Prostate gland (tissue), 2 donors: ENCODE measurements around the gene CTNNBL1. TPM values are rescaled to one million over a fixed set of nuclear protein-coding genes. Genes with fewer than 3 reads are reported as not detected.
"Not testable (repeated sequence)": the region's sequence is repeated elsewhere in the genome, so short reads cannot be mapped to it uniquely, and the experiment has no call there.

Experiments
- DNase-seq: peaks from one replicate; pipeline ENCODE4 v3.0.0-alpha.2; 2019; ENCODE audit warnings: low spot score
- H3K27ac ChIP-seq, 2 donors: fragments of 200-600 bp; sonication (generic); 2 replicates each; pipeline ENCODE4 v1.5.1; 2017 to 2019
- H3K27me3 ChIP-seq: fragments of 200-600 bp; sonication (generic); replicated peaks from 2 replicates; pipeline ENCODE4 v1.5.1; 2019; ENCODE audit not compliant: insufficient read depth
- H3K36me3 ChIP-seq, 2 donors: fragments of 200-600 bp; sonication (generic); 1 replicate in 1 of 2; 2 replicates in 1 of 2; pipeline versions ENCODE4 v1.5.1 to v1.8.1; 2017 to 2019
- H3K4me1 ChIP-seq: fragments of 200-600 bp; sonication (generic); replicated peaks from 2 replicates; pipeline ENCODE4 v1.5.1; 2019
- H3K4me3 ChIP-seq, 2 donors: fragments of 200-600 bp; sonication (generic); 2 replicates each; pipeline ENCODE4 v1.5.1; 2017 to 2019
- H3K9me3 ChIP-seq: fragments of 200-600 bp; sonication (generic); 2 replicates; pipeline ENCODE4 v1.5.1; 2017
- POLR2A ChIP-seq: fragments of 450-650 bp; IDR thresholded peaks from one replicate; pipeline ENCODE4 v1.6.1; 2016; ENCODE audit warnings: antibody characterized with exemption, mild to moderate bottlenecking
- POLR2AphosphoS5 ChIP-seq: sonication (generic); formaldehyde crosslinking; IDR thresholded peaks from one replicate; pipeline ENCODE4 v1.6.1; 2017; ENCODE audit warnings: antibody characterized with exemption
- WGBS: methylation state at CpG from one replicate; pipeline ENCODE4 v1.1.5; 2018; 5-methylcytosine and 5-hydroxymethylcytosine counted together
- intact Hi-C: fragments of 100-400 bp; cut with DNase I; formaldehyde crosslinking; loops from one replicate; pipeline ENCODE4 v1.14.2; 2022
- total RNA-seq, 2 donors: library from RNA; depleted of rRNA; stranded (reverse); fragments of >200 nt; gene quantifications; one replicate each; pipeline ENCODE4 v1.1.0, GENCODE V29; 2016
- TF ChIP-seq, protein P1 (sequence below), 4 experiments: fragments of 200-600 bp in 2 of 4; fragments of 450-650 bp in 2 of 4; sonication (generic) in 2 of 4; IDR thresholded peaks; 1 replicate in 3 of 4; 2 replicates in 1 of 4; pipeline ENCODE4 v1.5.1; 2016 to 2019; ENCODE audit warnings: antibody characterized with exemption in 4 of 4, mild to moderate bottlenecking in 2 of 4, moderate library complexity in 2 of 4

The CTNNBL1 gene
- total RNA-seq, 2 donors from 2014 or later: 29.9 to 61.0 TPM

DNA sequence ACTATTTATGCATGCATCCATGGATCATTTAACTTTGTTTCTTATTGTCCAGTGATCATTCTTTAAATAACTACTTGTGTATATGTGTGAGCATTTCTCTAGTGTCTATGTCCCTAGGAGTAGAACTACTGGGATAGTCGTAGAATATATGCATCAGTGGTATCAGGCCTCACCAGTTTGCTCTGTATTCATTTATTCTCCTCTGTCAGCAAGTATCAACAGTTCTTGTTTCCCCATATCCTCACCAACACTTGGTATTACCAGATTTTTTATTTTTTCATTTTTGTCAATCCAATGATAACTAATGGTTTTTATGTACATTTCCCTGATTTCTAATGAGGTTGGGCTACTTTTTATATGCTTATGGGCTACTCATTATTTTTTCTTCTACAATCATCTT is 27.9 kb downstream of the CTNNBL1 start:
- intact Hi-C loops: no loop called here

DNA sequence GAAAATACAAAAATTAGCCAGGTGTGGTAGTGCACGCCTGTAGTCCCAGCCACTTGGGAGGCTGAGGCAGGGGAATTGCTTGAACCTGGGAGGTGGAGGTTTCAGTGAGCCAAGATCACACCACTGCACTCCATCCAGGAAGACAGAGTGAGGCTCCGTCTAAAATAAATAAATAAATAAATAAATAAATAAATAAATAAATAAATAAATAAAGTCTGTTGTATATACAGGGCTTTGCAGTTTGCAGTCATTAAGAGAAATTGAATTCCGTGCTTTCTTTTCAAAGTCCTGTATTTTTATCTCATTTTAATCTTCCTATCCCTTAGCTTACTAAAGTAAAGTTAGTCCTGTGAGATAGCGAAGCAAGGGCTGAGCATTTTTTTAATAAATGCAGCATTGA is 28.5 kb downstream of the CTNNBL1 start:
- H3K27me3 ChIP-seq, H3K36me3 ChIP-seq, H3K9me3 ChIP-seq, intact Hi-C loops, H3K4me1 ChIP-seq, H3K4me3 ChIP-seq, DNase-seq: not testable (repeated sequence)
- WGBS: 96% methylated on average over 4 of the region's 4 CpGs
- peak overlapping the region in 1 of 2 donors; percentile 14 for H3K27ac ChIP-seq

More for the DNA sequence above, 27.9 kb downstream of the CTNNBL1 start:
- no peaks in the 10 kb centered on the region for H3K36me3 ChIP-seq
- WGBS: 100% methylated on average over 1 of the region's 1 CpG
- no peaks in the 10 kb centered on the region for H3K27me3 ChIP-seq
- DNase-seq: no peak
- TF ChIP-seq POLR2AphosphoS5: no peak
- no peak overlapping the region for H3K4me3 ChIP-seq
- H3K4me1 ChIP-seq: peaks cover 4% of the 10 kb centered on the region
- H3K27ac ChIP-seq: no peak overlapping the region
- H3K9me3 ChIP-seq: no peaks in the 10 kb centered on the region

DNA sequence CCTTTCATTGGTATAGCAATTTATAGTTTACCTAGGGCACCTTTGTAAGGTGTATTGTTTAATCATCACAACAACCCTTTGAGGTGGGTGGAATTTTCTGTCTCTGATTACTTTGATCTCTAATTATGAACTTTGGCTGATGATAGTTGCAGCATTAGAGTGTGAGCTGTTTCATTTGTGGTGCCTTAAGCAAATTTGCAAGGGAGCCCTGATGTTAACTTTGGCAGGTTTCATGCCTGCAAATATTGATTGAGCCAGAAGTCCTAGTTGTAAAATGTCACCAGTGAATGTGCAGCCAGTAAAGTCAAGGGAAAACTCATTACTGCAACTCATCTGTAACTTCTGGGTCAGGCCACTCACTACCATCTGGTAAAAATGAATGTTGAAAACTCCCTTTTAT is 29.8 kb downstream of the CTNNBL1 start:
- no peak for TF ChIP-seq POLR2A
- peak; percentile 77 for TF ChIP-seq POLR2AphosphoS5
- Histone ChIP-seq H3K9me3 (no peaks in the 10 kb centered on the region), H3K4me3 (no peak overlapping the region), H3K4me1 (peaks cover 12% of the 10 kb centered on the region), H3K36me3 (no peaks in the 10 kb centered on the region), H3K27me3 (no peaks in the 10 kb centered on the region), H3K27ac (peak overlapping the region in 1 of 2 donors; percentile 59)
- intact Hi-C loops: no loop called here
- DNase-seq: peak; percentile 47

DNA sequence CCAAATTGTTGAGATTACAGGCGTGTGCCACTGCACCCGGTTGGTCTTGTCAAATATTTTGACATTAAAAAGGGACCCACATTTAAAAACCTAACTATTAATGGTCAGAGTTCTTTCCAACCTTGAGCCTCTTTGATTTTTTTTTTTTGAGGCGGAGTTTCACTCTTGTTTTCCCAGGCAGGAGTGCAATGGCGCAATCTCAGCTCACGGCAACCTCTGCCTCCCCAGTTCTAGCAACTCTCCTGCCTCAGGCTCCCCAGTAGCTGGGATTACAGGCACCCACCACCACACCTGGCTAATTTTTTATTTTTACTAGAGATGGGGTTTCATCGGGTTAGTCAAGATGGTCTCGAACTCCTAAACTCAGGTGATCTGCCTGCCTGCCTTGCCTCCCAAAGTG is 31.3 kb downstream of the CTNNBL1 start:
- no peaks in the 10 kb centered on the region for H3K9me3 ChIP-seq
- peak overlapping the region in 1 of 2 donors; percentile 59 for H3K27ac ChIP-seq
- H3K36me3 ChIP-seq: no peaks in the 10 kb centered on the region
- peaks cover 12% of the 10 kb centered on the region for H3K4me1 ChIP-seq
- WGBS: 93% methylated on average over 7 of the region's 7 CpGs
- DNase-seq: no peak
- H3K4me3 ChIP-seq: no peak overlapping the region
- TF ChIP-seq POLR2AphosphoS5 (no peak), POLR2A (no peak)
- TF ChIP-seq, protein P1, sequence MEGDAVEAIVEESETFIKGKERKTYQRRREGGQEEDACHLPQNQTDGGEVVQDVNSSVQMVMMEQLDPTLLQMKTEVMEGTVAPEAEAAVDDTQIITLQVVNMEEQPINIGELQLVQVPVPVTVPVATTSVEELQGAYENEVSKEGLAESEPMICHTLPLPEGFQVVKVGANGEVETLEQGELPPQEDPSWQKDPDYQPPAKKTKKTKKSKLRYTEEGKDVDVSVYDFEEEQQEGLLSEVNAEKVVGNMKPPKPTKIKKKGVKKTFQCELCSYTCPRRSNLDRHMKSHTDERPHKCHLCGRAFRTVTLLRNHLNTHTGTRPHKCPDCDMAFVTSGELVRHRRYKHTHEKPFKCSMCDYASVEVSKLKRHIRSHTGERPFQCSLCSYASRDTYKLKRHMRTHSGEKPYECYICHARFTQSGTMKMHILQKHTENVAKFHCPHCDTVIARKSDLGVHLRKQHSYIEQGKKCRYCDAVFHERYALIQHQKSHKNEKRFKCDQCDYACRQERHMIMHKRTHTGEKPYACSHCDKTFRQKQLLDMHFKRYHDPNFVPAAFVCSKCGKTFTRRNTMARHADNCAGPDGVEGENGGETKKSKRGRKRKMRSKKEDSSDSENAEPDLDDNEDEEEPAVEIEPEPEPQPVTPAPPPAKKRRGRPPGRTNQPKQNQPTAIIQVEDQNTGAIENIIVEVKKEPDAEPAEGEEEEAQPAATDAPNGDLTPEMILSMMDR (IDR thresholded peaks at IDR 0.05): no peak
- intact Hi-C loops: no loop called here
- H3K27me3 ChIP-seq: no peaks in the 10 kb centered on the region

DNA sequence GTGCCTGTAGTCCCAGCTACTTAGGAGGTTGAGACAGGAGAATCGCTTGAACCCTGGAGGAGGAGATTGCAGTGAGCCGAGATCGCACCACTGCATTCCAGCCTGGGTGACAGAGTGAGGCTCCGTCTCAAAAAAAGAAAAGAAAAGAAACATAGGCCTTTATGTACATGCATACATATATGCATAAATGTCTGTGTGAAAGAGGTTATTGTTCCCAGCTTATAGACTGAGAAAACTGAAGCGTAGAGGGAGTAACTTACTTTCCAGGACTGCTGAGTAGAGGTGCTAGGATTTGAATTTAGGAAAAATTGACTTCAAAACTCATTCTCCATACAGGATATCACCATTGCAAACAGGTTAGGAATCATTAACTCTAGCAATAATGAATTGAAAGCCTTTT is 32.0 kb downstream of the CTNNBL1 start:
- H3K27ac ChIP-seq: no peak overlapping the region
- no peak for DNase-seq
- H3K36me3 ChIP-seq: no peaks in the 10 kb centered on the region
- 86% methylated on average over 5 of the region's 5 CpGs for WGBS
- TF ChIP-seq, protein P1 (IDR thresholded peaks at IDR 0.05): no peak
- TF ChIP-seq POLR2A: no peak
- no peak for TF ChIP-seq POLR2AphosphoS5
- intact Hi-C loops: no loop called here
- peaks cover 12% of the 10 kb centered on the region for H3K4me1 ChIP-seq
- no peaks in the 10 kb centered on the region for H3K27me3 ChIP-seq
- no peak overlapping the region for H3K4me3 ChIP-seq
- no peaks in the 10 kb centered on the region for H3K9me3 ChIP-seq

DNA sequence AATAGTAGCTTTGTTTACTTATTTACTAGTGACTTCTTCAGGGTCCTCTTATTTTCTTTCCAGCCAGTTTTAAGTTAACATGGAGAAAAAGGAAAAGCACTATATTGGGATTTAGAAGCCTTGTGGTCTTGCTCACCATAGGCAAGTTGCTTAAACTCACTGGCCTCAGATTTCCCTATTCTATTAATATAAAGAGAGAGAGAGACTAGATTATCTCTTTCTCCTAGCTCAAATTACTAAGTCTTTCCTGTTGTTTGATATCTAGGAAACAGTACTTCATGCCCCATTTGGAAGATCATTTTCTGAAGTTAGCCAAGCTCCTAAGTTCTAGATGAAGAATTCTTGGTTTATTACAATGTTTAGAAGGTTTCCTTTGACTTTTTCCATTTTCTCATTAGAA is 32.5 kb downstream of the CTNNBL1 start:
- Histone ChIP-seq H3K36me3 (no peaks in the 10 kb centered on the region), H3K27me3 (no peaks in the 10 kb centered on the region), H3K9me3 (no peaks in the 10 kb centered on the region), H3K4me1 (peaks cover 12% of the 10 kb centered on the region), H3K27ac (no peak overlapping the region), H3K4me3 (no peak overlapping the region)
- no peak for TF ChIP-seq POLR2AphosphoS5
- TF ChIP-seq POLR2A: no peak
- TF ChIP-seq, protein P1 (IDR thresholded peaks at IDR 0.05): no peak
- DNase-seq: no peak
- intact Hi-C loops: no loop called here
